NCI-H2107 (cell line): ENCODE measurements around the gene ZSCAN9.

Source experiments
- DNase-seq: peaks from one replicate; lab custom pipeline; 2025; lab: John Stamatoyannopoulos, UW

ZSCAN9 gene

DNA sequence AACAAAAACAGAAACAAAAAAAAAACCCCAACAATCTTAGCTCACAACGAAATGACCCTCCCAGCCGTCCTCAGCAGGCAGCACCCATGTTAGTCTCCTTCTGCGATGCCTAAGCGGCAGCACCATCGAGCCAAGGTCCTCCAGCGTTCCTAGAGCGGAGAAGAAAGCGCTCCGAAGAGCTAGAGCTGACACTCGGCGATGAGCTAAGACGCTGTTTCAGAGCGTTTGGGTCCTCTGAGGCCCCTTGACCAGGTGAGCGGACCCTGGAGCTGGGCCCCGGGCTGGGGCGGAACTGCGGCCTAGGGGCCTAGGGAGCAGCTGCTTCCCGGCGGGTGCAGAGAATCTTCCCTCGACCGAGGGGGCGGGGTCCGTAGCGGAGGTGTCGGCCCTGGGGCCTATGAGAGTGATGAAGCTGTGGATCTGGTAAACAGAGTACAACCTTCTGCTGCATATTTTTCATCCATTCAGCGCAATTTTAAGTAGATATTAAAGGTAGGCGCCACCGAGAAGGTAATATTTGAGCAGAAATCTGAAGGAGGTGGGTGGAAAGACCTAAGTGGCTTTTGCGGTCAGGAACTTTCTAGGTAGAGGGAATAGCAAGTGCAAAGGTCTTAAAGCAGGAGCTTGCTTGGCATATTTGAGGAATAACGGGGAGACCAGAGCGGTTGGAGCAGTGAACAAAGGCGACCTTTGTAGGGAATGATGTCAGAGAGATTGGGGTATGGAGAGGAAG is 42.1 kb downstream of the ZSCAN9 start, which contains the start of gene ZSCAN26:
Gene ZSCAN26 (plus strand): TSS at position 182 of the 733 bp plus-strand sequence. CDS start 4,777 bp downstream, outside the sequence.
- peak; percentile 23 for DNase-seq

DNA sequence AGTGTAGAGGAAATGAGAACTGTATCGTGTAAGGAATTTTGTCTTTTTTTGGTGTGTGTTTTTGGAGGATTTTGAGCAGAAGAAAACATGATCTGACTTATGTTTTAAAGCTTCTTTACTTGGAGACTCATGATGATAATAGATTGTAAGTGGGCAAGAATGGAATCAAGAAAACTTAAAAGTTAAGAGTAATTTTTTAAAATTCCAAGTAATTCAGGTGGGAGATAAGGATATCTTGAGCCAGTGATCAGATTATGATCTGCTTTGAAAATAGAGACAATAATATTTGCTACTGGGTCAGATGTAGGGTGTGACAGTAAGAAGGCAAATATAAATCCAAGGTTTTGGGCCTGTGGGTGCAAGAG is 42.6 kb downstream of the ZSCAN9 start:
- DNase-seq, result no peak

DNA sequence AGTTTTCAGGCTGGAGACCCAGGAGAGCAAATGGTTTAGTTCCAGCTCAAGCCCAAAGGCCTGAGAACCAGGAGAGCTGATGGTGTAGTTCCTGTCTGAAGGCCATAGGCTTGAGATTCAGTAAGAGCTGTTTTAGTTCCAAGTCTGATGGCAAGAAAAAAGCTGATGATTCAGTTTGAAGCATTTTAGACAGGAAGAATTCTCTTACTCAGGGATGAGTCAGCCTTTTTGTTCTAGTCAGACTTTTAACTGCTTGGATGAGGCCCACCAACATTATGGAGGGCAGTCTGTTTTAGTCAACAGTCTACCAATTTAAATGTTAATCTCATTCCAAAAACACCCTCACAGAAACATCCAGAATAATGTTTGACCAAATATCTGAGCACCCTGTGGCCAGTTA is 44.4 kb downstream of the ZSCAN9 start:
- no peak for DNase-seq

DNA sequence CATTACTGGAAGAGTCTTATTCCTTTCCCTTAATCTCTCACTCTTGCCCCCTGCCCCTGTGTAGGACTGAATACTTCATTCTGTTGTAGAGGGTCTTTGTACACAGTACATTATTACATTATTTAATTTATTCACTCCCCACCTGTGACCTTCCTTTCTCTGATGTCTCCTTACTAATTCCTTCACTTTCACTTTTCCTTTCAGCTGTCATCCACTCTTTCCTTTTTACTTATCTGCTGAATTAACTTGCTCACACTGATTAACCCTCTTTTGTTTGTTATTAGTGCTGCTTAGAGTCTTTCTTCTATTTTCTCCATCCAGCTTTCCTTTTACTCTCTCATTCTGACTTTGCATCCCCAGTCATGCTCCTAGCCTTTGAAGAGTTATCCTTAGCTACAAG is 49.8 kb downstream of the ZSCAN9 start:
- DNase-seq, result no peak

DNA sequence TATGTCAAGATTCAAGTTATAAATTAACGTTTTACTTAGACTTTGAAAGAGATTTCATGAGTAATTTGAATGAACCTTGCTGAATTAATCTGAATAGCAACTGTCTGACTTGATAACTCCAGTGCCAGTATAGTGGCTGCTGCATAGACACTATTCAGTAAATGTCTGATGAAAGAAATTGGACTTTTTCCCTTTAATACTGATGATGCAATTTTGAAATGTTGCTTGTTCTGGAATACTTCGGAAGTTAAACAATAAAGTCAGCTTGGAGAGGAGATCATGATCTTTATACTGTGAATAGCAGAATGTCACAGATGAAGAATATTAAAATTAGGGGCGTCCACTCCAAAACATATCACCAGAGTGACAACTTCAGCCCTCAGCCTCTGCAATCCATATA is 52.7 kb downstream of the ZSCAN9 start:
- DNase-seq, result no peak

DNA sequence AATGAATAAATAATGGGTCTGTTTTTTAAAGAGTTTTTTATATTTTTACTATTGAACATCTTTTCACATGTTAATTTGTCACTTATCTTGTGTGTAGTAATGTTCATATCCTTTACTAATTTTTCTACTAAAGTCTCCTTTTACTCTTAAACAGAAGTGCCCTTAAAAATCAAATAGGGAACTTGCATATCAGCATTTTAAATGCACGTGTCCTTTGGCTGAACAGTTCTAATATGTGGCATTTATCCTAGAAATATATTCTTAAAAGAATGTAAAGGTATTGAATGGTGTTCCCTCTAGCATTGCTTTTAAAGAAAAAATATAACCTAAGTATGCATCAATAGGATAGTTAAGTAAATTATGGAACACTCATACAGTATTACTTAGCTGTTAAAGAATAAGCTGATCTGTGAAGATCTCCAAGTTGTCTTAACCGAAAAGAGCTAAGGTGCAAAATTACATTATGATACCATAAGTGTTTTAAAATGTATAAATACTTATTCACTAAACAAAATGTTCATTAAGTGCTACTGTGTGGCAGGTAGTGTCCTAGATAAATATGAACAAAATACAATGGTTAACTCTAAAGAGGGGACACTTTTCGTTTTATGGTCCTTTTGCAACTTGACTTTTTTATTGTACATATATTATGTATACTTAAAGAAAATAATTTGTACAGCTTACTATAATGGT is 55.7 kb downstream of the ZSCAN9 start:
- no peak for DNase-seq

DNA sequence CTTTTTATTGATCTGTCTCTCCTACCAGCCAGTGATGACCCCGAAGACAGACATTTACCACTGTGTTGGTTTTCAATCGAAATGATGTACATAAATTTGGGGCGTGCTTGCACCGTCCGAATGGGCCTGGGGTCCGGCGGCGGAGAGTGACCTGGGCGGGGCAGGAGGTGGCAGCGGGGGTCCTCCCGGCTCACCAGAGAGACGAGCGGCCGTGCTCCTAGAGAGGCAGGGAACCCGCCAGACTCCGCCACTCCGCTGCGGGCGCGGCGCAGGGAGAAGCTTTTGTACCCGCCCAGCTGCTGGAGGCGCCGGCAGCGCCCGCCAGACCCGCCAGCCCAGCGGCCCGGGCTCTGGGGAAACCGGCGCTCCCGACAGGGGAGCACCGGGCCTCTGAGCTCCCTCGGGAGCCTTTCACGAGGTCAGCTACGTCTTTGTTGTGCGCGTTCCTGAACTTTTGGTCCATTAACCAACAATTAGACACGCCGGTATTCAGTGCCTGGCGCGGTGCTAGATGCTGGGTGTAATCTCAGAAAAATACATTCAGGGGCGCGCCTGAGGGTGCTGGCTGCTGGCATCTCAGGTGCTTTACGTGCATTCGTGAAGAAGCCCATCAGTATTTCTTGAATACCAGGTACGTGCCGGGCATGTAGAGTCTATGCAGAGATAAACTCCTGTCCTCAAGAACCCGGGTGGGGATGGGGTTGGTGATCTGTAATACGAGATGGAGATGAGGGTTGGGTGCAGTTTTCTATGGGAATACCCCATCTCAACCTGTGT is 56.4 kb downstream of the ZSCAN9 start, which contains the start of gene PGBD1:
Gene PGBD1 (plus strand): TSS at position 285 of the 777 bp plus-strand sequence. CDS start 2,242 bp downstream, outside the sequence.
- peak; percentile 18 for DNase-seq

DNA sequence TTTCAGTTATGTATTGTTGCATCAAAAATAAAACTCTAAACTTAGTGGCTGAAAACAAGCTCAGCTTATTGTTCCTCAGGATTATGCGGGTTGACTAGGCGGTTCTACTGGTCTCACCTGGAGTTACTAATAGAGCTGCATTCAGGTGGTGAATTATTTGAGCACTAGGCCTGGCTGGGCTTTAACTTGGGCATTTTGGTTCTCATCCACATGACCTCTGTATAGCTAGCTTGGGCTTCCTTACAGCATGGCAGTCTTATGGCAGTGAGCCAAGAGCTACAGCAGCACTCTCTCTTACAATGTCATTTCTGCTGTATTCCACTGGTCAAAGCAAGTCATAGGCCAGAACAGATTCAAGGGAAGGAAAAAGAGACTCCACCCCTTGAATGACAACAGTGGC is 57.9 kb downstream of the ZSCAN9 start:
- DNase-seq, result no peak
